ENCODE results near the gene ZG16.
"Not testable (repeated sequence)": the region's sequence is repeated elsewhere in the genome, so short reads cannot be mapped to it uniquely, and the experiment has no call there.

Gene ZG16

DNA sequence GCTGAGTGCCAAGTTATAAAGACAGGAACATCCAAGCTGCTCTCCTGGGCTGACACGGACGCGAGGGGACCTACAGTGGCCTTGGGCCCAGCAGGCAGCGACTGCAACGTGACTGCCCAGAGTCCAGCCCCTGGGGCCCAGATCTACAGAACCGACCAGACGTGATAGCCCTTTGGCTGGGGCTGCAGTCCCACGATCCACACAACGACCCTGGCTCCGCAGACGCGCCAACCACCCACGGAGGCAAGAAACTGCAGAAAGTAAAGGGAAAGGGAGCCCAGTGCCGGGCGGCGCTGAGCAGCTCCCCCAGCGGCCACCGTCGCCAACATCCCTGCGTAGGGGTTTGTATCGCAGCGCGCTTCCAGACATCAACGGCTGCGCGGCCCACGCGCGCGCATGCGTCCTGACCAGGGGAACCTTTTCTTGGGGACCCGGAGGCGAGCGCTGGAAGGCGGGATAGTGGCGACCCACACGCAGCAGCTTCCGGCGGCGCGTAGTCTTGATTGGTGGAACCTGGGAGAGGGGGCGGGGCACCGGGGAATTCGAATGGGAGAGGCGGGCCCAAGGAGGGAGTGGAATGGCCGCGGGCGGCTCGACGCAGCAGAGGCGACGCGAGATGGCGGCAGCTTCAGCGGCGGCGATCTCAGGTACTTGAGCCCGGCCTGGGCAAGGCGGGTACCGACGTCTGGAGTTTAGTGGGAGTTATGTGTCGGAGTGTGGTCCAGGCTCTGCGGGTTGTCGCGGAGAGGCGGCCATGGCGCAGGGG lies 12.3 kb downstream of the ZG16 start, which contains the start of gene KIF22:
TSS of gene KIF22 (plus strand) at position 569 of the 766 bp plus-strand sequence. CDS start at position 578, 9 bp downstream.
- DNase-seq: peak; percentile 100

DNA sequence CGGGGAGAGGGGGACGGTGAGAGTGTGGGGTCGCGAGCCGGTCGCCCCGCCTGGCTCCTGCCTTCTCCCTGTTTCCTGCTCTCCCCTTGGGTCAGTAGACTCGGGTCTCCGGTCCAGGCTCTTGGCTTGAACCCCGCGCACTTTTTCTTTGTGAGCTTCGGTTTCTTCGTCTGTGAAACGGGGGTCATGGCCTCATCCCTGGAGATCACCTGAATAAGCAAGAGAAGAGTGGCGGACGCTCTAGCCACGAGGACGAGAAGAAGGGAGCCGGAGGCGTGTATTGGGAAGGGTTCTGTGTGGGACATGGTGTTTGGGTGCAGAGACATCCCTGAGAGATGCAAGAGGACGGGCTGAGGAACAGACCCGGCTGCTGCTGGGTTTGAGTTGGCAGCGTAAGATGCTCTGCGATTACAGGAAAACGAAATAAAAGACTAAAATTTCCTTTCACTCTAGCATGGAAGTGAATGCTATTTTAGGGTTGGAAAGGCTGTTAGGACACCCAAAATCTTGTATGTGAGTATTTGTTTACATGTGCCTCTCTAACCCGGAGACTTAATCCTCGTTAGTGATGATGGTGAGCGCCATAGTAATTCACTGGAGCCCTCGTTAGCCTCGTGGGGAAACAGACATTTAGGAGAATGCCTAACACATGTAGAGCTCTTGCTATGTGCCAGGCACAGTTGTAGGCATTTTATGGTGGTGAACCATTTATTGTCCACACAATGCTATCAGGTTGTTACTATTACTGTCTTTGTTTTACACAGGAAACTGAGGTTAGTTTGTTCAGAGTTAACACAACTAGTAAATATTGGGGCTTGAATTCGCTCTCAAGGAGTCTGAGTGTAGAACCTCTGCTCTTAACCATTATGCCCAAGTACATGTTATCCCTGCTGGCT lies 13.1 kb downstream of the ZG16 start:
- no peak for DNase-seq

DNA sequence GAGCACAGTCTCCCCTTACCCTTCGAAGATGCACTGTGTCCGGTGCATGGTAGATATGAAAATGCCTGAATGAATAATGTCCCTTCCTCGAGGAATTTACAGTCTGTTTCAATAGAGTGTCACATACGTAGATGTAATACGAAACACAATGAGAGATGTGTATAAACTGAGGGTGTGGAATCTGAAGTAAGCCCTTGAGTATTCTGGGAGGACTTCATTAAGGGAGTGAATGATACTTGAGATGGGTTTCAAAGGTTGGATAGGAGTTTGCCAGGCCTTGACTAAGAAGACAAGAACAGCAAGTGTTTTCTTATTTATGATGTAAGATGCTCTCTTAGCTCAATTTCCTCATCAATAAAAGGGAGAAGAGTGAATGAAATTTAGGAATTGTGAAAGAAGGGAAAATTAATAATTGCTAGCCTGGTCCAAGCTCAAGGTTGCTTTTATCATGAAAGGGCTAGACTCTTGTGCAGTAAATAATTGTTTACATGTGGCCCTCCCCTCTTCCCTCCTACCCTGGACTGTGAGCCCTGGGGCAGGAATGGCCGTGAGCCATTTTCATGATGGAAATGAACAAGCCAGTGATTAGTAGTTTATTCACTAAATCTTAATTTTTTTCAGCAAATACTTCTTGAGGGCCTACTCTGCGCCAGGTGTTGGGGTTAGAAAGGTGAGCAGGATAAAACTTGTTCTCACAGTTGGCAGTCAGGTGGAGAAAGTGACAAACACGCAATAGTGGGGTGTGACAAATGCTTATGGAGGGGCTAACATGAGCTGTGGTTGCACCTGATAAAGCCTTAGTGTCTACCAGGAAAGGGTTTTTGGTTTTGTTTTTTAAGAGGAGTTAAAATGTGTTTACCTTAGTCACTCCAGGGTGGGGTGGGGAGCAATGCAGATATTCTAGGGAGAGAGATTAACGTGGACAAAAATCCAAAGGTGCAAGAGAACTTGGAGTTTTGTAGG lies 14.1 kb downstream of the ZG16 start:
- DNase-seq: no peak

DNA sequence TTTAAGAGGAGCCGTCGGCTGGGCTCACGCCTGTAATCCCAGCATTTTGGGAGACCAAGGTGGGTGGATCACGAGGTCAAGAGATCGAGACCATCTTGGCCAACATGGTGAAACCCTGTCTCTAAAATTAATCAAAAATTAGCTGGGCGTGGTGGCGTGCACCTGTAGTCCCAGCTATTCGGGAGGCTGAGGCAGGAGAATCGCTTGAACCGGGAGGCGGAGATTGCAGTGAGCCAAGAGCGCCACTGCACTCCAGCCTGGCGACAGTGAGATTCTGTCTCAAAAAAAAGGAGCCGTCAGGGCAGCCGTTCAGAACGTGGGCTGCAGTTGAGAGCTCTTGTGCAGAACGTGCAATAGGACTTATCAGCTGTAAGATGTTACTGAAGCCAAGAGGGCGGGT lies 15.1 kb downstream of the ZG16 start:
- DNase-seq: not testable (repeated sequence)

DNA sequence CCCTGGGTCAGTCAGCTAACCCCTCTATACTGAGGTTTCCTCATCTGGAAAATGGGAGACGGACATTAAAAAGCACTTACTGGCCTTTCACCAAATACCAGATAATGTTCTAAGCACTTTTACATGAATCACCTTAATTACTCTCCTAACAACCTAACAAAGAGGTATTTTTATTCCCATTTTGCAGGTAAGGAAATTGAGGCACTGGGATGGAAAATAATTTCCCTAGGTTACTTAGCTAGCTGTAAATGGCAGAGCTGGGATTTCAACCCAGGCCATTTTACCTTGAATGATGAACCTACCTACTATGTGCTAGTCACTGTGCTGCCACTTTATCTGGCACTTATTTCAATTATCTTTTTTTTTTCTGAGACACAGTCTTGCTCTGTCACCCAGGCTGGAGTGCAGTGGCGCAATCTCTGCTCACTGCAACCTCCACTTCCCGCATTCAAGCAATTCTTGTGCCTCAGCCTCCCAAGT lies 16.2 kb downstream of the ZG16 start:
- no peak for DNase-seq

DNA sequence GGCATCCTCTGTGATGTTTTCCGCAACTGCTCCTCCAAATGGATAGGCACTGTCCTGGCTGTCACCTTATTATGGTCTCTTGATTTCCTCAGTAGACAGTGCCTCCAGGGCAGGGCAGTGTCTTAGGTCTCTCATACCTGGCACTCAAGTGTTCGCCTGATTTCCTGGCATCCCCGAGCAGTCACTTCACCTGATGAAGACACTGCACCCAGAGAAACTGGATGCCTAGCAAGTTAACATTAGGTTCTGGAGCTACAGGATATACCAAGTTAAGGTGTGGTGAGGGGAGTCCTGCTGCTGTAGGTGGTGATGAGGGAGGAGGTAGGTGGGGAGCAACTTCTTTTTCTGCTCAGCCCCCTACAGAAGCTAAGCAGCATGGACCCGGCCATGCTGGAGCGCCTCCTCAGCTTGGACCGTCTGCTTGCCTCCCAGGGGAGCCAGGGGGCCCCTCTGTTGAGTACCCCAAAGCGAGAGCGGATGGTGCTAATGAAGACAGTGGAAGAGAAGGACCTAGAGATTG lies 24.4 kb downstream of the ZG16 start:
- DNase-seq: no peak

DNA sequence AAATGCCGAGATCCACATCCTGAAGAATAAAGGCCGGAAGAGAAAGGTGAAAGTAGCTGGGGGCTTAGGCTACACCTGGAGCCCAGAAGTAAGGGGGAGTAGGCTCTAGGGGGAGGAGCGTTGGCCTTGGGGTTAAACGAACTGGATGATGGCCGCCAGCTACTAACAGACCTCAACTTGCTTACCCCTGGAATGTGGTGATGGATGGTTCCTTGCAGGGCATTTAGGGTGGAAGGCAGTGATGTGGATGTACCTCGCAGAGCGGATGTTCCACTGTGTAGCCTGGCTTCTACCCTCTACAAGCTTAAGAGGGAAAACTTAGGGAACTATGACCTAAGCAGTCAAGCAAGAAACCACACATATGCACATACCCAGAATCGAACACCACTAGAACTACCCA lies 26.0 kb downstream of the ZG16 start:
- DNase-seq: no peak

DNA sequence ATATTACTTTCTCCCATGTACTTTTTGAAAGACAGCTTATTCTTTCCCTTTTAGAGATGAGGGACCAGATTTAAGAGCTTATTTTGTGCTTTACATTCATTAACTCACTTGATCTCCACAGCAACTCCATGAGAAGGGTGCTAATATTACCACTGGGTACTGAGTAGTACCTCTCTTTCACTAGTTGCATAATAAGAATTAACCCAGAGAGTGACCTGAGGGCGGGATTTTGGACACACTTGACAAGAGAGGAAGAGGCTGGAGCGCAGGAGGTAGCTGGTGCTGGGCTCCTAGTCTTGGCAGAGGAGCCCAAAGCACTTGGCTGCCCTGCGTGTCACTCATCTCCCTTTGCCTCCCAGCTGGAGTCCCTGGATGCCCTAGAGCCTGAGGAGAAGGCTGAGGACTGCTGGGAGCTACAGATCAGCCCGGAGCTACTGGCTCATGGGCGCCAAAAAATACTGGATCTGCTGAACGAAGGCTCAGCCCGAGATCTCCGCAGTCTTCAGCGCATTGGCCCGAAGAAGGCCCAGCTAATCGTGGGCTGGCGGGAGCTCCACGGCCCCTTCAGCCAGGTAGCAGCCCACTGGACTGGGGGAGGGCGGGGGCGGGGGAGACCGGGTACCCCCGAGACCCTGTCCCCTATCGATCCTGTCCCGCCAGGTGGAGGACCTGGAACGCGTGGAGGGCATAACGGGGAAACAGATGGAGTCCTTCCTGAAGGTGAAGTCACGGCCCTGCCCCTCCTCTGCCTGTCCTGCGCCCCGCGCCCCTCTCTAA lies 26.6 kb downstream of the ZG16 start:
- DNase-seq: no peak

DNA sequence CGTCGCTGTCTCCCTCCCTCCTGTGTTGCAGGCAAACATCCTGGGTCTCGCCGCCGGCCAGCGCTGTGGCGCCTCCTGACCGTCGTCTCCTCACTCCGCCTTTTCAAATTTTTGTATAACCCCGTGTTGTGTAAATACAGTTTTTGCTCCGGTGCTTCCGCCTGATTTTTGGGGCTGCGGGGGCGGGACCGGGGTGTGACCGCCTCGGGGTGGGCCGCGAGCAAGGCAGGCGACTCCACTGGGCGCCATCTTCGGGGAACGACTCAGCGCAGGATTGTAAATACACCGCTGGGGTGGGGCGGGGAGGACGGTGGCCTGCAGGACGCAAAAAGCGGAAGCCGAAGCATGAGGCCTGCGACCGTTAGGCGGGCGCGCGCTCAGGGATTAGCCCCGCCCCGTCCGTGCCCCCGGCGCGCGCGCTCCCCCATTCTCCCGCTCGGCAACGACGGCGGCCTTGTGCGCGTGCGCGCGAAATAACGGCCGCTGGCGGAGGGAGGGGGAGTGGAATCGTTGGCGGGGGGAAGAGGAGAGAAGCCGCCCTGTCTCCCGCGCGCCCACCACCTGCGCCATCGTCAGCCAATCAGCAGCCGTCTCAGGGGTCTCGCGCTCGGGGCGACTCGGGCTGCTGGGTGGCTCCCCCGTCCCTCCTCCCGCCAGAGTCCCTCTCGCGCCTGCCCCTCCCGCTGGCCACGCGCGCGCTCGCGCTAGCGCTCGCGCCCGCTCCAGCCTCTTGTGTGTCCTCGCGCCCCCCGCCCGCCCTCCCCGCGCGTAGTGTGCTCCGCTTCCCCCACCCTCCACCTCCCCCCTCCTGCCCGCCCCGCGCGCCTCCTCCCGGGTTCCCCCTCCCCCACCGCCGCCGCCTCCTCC lies 27.4 kb downstream of the ZG16 start:
- peak; percentile 97 for DNase-seq

DNA sequence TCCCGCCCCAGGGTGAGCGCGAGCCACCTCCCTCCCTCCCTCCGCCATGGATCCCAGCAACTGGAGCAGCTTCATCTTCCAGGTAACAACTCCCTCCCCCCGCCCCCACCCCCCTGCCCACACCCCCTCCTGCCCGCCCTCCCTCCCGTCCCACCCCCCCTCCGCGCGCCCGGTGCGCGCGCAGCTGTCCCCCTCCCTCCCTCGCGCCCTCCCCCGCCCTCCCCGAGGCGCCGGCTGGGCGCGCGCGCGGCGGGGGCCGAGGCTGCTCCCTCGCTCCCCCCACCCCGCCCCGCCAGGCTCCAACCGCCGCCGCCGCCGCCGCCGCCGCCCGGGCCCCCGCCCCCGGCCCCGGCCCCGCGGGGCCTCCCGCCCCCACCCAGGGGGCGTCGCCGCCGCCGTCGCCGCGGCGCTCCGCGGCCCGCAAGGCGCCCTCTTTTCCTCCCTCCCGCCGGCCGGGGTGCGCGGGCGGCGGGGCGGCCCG lies 28.1 kb downstream of the ZG16 start, which contains the start of gene MAZ:
TSS of gene MAZ (plus strand) at position 431 of the 481 bp plus-strand sequence. CDS start 173 bp downstream, outside the sequence.
- DNase-seq: peak; percentile 61

DNA sequence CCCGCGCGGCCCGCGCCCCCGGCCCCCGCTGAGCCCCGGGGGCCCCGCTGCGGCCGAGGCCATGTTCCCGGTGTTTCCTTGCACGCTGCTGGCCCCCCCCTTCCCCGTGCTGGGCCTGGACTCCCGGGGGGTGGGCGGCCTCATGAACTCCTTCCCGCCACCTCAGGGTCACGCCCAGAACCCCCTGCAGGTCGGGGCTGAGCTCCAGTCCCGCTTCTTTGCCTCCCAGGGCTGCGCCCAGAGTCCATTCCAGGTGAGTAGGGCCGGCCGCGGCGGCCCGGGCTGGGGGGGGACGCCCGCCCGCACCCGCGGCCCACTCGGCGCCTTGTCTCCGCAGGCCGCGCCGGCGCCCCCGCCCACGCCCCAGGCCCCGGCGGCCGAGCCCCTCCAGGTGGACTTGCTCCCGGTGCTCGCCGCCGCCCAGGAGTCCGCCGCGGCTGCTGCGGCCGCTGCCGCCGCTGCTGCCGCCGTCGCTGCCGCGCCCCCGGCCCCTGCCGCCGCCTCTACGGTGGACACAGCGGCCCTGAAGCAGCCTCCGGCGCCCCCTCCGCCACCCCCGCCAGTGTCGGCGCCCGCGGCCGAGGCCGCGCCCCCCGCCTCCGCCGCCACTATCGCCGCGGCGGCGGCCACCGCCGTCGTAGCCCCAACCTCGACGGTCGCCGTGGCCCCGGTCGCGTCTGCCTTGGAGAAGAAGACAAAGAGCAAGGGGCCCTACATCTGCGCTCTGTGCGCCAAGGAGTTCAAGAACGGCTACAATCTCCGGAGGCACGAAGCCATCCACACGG lies 28.8 kb downstream of the ZG16 start:
- no peak for DNase-seq

DNA sequence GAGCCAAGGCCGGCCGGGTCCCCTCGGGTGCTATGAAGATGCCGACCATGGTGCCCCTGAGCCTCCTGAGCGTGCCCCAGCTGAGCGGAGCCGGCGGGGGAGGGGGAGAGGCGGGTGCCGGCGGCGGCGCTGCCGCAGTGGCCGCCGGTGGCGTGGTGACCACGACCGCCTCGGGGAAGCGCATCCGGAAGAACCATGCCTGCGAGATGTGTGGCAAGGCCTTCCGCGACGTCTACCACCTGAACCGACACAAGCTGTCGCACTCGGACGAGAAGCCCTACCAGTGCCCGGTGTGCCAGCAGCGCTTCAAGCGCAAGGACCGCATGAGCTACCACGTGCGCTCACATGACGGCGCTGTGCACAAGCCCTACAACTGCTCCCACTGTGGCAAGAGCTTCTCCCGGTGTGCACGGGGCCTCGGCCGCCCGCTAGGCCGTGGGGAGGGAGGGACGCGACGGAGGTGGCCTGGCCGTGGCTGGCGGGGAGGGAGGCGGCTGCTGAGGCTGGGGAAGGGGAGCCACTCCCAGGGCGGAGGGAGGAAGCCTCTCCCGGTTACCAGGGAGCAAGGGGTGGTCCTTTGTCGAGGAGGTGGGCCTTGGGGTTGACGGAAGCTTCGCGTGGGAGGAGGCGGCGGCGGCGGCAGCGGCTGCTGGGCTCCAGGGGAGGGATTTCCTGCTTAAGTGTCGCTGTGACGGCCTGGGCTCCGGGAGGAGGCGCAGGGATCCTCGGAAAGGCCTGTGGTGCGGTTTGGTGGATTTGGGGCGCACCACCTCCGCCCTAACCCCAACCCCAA lies 29.6 kb downstream of the ZG16 start:
- peak; percentile 78 for DNase-seq

DNA sequence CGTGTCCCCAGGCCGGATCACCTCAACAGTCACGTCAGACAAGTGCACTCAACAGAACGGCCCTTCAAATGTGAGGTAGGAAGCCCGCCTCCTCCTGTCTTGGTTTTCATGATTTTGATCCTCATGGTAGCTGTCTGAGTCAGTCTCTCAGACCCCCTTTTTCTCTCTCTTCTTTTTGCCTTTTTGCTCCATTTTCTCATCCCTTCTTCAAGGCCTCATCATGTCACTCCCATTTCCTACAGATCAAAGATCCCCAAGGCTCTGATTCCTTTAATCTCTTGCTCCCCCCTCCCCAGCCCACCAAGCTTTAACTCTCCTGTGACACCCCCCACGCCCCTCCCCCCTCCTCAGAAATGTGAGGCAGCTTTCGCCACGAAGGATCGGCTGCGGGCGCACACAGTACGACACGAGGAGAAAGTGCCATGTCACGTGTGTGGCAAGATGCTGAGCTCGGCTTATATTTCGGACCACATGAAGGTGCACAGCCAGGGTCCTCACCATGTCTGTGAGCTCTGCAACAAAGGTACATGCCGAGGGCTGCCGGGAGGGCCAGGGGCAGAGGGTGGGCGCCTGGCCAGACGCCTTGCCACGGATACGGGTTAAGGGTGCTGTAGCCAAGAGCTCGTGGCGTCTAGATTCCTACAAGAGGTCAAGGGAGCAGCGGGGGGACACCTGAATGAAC lies 30.3 kb downstream of the ZG16 start:
- no peak for DNase-seq

DNA sequence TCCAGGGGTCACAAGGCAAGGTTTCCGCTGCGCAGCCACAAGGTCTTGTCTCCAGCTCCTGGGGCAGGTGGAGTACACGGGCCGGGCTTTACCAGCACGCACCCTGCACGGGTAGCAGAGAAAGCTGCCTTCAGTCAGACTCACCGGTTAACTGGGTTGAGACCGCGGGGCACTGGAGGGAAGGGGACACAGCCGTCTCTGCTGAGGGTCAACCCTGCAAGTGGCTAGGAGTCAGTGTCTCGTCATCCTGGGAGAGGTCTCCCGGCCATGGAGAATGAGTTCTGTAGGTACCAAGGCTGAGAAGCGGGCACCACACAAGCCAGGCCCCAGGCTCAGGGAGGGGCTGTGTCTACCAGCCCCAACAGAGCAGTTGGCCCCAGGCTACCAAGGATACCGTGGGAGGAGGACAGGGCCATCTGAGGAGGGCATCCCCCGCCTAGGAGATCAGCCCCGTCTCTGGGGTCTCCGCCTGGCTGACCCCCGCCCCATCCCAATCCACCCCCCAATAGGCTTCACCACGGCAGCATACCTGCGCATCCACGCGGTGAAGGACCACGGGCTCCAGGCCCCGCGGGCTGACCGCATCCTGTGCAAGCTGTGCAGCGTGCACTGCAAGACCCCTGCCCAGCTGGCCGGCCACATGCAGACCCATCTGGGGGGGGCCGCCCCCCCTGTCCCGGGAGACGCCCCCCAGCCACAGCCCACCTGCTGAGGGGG lies 31.1 kb downstream of the ZG16 start:
- no peak for DNase-seq

DNA sequence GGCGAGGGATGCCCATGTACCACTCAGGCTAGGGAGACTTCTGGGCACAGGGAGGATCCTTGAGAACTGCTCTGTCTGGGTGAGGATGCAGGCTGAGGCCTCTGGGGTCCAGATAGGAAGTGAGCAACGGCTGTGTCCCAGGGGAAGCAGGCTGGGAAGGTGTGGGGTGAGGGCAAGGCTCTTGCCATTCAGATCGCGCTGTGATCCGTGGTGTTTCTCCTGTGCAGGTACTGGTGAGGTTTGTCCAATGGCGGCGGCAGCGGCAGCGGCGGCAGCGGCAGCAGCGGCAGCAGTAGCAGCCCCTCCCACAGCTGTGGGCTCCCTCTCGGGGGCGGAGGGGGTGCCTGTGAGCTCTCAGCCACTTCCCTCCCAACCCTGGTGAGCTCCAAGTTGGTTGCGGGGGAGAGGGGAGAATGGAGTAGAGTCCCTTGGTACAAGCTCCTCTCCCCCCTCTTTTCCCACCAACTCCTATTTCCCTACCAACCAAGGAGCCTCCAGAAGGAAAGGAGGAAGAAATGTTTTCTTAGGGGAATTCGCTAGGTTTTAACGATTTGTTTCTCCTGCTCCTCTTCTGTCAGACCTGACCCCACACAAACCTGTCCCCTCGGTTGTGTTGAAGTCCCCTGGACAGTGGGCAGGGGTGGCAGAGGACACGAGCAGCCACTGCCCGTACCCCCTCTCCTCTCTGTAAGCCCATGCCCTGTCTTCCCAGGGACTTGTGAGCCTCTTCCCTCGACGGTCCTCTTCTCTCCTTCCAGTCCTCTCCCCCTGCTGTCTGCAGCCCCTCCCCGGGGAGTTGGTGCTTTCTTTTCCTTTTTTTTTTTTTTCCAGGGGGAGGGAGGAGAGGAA lies 32.0 kb downstream of the ZG16 start:
- no peak for DNase-seq

DNA sequence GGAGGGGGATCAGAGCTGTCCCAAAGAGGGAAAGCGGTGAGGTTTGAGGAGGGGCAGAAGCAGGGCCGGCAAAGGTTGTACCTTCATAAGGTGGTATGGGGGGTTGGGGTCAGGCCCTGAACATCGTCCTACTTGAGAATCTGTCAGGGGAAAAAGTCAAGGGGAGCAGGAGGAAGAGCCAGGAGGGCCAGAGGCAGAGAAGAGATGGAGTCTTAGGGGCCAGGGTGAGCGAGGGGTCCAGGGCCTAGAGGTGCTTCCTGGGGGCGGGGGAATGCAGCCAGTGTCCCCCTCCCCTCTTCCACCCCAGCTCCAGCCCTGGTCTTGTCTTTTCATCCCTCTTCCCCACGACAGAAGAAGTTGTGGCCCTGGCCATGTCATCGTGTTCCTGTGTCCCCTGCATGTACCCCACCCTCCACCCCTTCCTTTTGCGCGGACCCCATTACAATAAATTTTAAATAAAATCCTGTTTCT lies 32.7 kb downstream of the ZG16 start:
- DNase-seq: no peak
